Omental fat pad (tissue), 4 donors: ENCODE data around the gene GPR34. TPM values are rescaled to one million over a fixed set of nuclear protein-coding genes. Genes with fewer than 3 reads are reported as not detected.

Experiments
- ATAC-seq: fragments of 150-250 bp; one replicate; pipeline ENCODE4 v1.9.1; 2016; ENCODE audit warnings: mild to moderate bottlenecking, moderate library complexity; ENCODE audit not compliant: low FRiP score
- DNase-seq: peaks from one replicate; pipeline ENCODE4 v3.0.0-alpha.2; 2019; ENCODE audit warnings: low spot score
- CTCF ChIP-seq, 3 donors: fragments of 450-650 bp; IDR thresholded peaks; one replicate each; pipeline ENCODE4 v1.5.1; 2016 to 2017; ENCODE audit warnings: antibody characterized with exemption in 3 of 3, mild to moderate bottlenecking in 3 of 3, moderate library complexity in 2 of 3
- total RNA-seq, 4 donors: library from RNA; depleted of rRNA; stranded (reverse); fragments of >200 nt; gene quantifications; one replicate each; pipeline ENCODE4 v1.1.0, GENCODE V29; 2016

GPR34 gene
- total RNA-seq, 4 donors from 2014 or later = 21.6 to 54.5 (median 26.1) TPM

- no peak for TF ChIP-seq CTCF (IDR thresholded peaks at IDR 0.05)
- no peak for DNase-seq
- no peak for ATAC-seq
These were observed 11.4 kb upstream of the GPR34 start for GRCh38 chrX:41677183-41678060.

- no peak for ATAC-seq
- no peak for TF ChIP-seq CTCF (IDR thresholded peaks at IDR 0.05)
- no peak for DNase-seq
These were observed 4.6 kb upstream of the GPR34 start for GRCh38 chrX:41684138-41684537.

- no peak for ATAC-seq
- DNase-seq = no peak
- TF ChIP-seq CTCF (IDR thresholded peaks at IDR 0.05) = no peak
These were observed 3.8 kb upstream of the GPR34 start for GRCh38 chrX:41684940-41685339.

GRCh38 chrX:41686788-41687187 lies 2.0 kb upstream of the GPR34 start:
- no peak for ATAC-seq

GRCh38 chrX:41688156-41688555 lies 617 bp upstream of the GPR34 start:
- ATAC-seq (no peak), DNase-seq (no peak)
- TF ChIP-seq CTCF (IDR thresholded peaks at IDR 0.05) = no peak

More at GRCh38 chrX:41686788-41687187, 2.0 kb upstream of the GPR34 start:
- no peak for TF ChIP-seq CTCF (IDR thresholded peaks at IDR 0.05)
- DNase-seq = no peak

GRCh38 chrX:41689711-41690110 lies 938 bp downstream of the GPR34 start:
- ATAC-seq (no peak), DNase-seq (no peak)
- no peak for TF ChIP-seq CTCF (IDR thresholded peaks at IDR 0.05)

GRCh38 chrX:41692162-41692749 lies 3.5 kb downstream of the GPR34 start:
- DNase-seq (no peak), ATAC-seq (no peak)
- TF ChIP-seq CTCF (IDR thresholded peaks at IDR 0.05) = no peak
